GM19035 (cell line): Measurements from ENCODE around the gene COL21A1.

Experiments
- ATAC-seq: cut with Tn5 transposase; IDR thresholded peaks from one replicate; pipeline ENCODE4 v1.9.1; 2021; ENCODE audit not compliant: unreplicated experiment

Gene COL21A1

GRCh38 chr6:56051202-56051598, 196.2 kb downstream of the COL21A1 start:
- ATAC-seq: no peak

- no peak for ATAC-seq
Observed at GRCh38 chr6:56050530-56051201, 196.7 kb downstream of the COL21A1 start.

- no peak for ATAC-seq
Observed at GRCh38 chr6:56048601-56049000, 198.8 kb downstream of the COL21A1 start.

GRCh38 chr6:56047931-56048540, 199.3 kb downstream of the COL21A1 start:
- ATAC-seq: no peak

- no peak for ATAC-seq
Observed at GRCh38 chr6:56046576-56046975, 200.8 kb downstream of the COL21A1 start.

- no peak for ATAC-seq
Observed at GRCh38 chr6:56043761-56044160, 203.6 kb downstream of the COL21A1 start.

GRCh38 chr6:56043076-56043475, 204.3 kb downstream of the COL21A1 start:
- no peak for ATAC-seq

GRCh38 chr6:56041591-56041990, 205.8 kb downstream of the COL21A1 start:
- no peak for ATAC-seq

- ATAC-seq: no peak
Observed at GRCh38 chr6:56040889-56041301, 206.5 kb downstream of the COL21A1 start.

- no peak for ATAC-seq
Observed at GRCh38 chr6:56040223-56040622, 207.2 kb downstream of the COL21A1 start.

GRCh38 chr6:56038764-56039163, 208.6 kb downstream of the COL21A1 start:
- no peak for ATAC-seq

- ATAC-seq: no peak
Observed at GRCh38 chr6:56037601-56038000, 209.8 kb downstream of the COL21A1 start.

- ATAC-seq: no peak
Observed at GRCh38 chr6:56036916-56037600, 210.3 kb downstream of the COL21A1 start.

GRCh38 chr6:56033401-56033800, 214.0 kb downstream of the COL21A1 start:
- ATAC-seq: no peak

- no peak for ATAC-seq
Observed at GRCh38 chr6:56032715-56033260, 214.6 kb downstream of the COL21A1 start.

GRCh38 chr6:56027865-56028264, 219.5 kb downstream of the COL21A1 start:
- ATAC-seq: no peak

- ATAC-seq: no peak
Observed at GRCh38 chr6:56026455-56027180, 220.8 kb downstream of the COL21A1 start.

- no peak for ATAC-seq
Observed at GRCh38 chr6:56025795-56026194, 221.6 kb downstream of the COL21A1 start.

- no peak for ATAC-seq
Observed at GRCh38 chr6:56024931-56025330, 222.4 kb downstream of the COL21A1 start.

- ATAC-seq: no peak
Observed at GRCh38 chr6:56023829-56024228, 223.6 kb downstream of the COL21A1 start.

- ATAC-seq: no peak
Observed at GRCh38 chr6:56022678-56023077, 224.7 kb downstream of the COL21A1 start.
